MM.1S (cell line): ENCODE data around the gene PRELID2.

ENCODE experiments used
- DNase-seq: peaks from one replicate; pipeline ENCODE4 v3.0.0-alpha.2; 2015
- H2AFZ ChIP-seq: fragments of 300-600 bp; sonication (generic); 2 replicates; pipeline ENCODE4 v1.6.0; 2016; ENCODE audit warnings: antibody characterized with exemption, low read length
- H3F3A ChIP-seq: fragments of 300-600 bp; sonication (generic); 2 replicates; pipeline ENCODE4 v1.6.1; 2016; ENCODE audit warnings: mild to moderate bottlenecking, antibody characterized with exemption, low read length, moderate library complexity, mixed read lengths; ENCODE audit not compliant: insufficient read depth
- H3K27ac ChIP-seq: fragments of 300-600 bp; sonication (generic); 2 replicates; pipeline ENCODE4 v1.5.1; 2016; ENCODE audit warnings: mild to moderate bottlenecking, low read length
- H3K27me3 ChIP-seq: fragments of 300-600 bp; sonication (generic); replicated peaks from 2 replicates; pipeline ENCODE4 v1.6.0; 2016; ENCODE audit warnings: low read length; ENCODE audit not compliant: insufficient read depth
- H3K36me3 ChIP-seq: fragments of 300-600 bp; sonication (generic); replicated peaks from 2 replicates; pipeline ENCODE4 v1.6.1; 2016; ENCODE audit warnings: mild to moderate bottlenecking, low read length, mixed read lengths; ENCODE audit not compliant: insufficient read depth
- H3K4me1 ChIP-seq: fragments of 300-600 bp; sonication (generic); 2 replicates; pipeline ENCODE4 v1.6.1; 2016; ENCODE audit warnings: low read length, mixed read lengths
- H3K4me2 ChIP-seq: fragments of 300-600 bp; sonication (generic); 2 replicates; pipeline ENCODE4 v1.6.0; 2016; ENCODE audit warnings: low read depth, low read length
- H3K4me3 ChIP-seq: fragments of 300-600 bp; sonication (generic); 2 replicates; pipeline ENCODE4 v1.5.1; 2016; ENCODE audit warnings: low read length, mixed read lengths
- H3K79me2 ChIP-seq: fragments of 300-600 bp; sonication (generic); 2 replicates; pipeline ENCODE4 v1.6.1; 2016; ENCODE audit warnings: mixed run types, low read length, mixed read lengths
- H3K9ac ChIP-seq: fragments of 300-600 bp; sonication (generic); 2 replicates; pipeline ENCODE4 v1.6.1; 2016; ENCODE audit warnings: low read length, mixed read lengths
- H3K9me2 ChIP-seq: fragments of 300-600 bp; sonication (generic); replicated peaks from 2 replicates; pipeline ENCODE4 v1.6.1; 2016; ENCODE audit warnings: mild to moderate bottlenecking, low read length, mixed read lengths; ENCODE audit not compliant: insufficient read depth
- H3K9me3 ChIP-seq: fragments of 300-600 bp; sonication (generic); replicated peaks from 2 replicates; pipeline ENCODE4 v1.6.1; 2016; ENCODE audit warnings: mild to moderate bottlenecking, low read length, mixed read lengths; ENCODE audit not compliant: insufficient read depth
- H4K20me1 ChIP-seq: fragments of 300-600 bp; sonication (generic); 2 replicates; pipeline ENCODE4 v1.6.1; 2016; ENCODE audit warnings: mild to moderate bottlenecking, low read length, moderate library complexity, mixed read lengths; ENCODE audit not compliant: insufficient read depth
- CTCF ChIP-seq: fragments of 300-600 bp; sonication (generic); IDR thresholded peaks from 2 replicates; pipeline ENCODE4 v1.5.1; 2016; ENCODE audit warnings: antibody characterized with exemption, low read length, mixed read lengths
- EZH2 ChIP-seq: fragments of 300-600 bp; sonication (generic); optimal IDR thresholded peaks from 2 replicates; pipeline ENCODE3; 2017; ENCODE audit warnings: low read depth, mild to moderate bottlenecking, antibody characterized with exemption, low read length, mixed read lengths
- EZH2phosphoT487 ChIP-seq: fragments of 300-600 bp; sonication (generic); IDR thresholded peaks from 2 replicates; pipeline ENCODE4 v1.6.1; 2018; ENCODE audit warnings: antibody characterized with exemption, low read length

Gene PRELID2

GRCh38 chr5:145780982-145781381 lies 54.2 kb downstream of the PRELID2 start:
- no peak overlapping the region for H3K4me3 ChIP-seq
- H3K4me1 ChIP-seq = no peaks in the 10 kb centered on the region
- no peak overlapping the region for H3K9ac ChIP-seq
- H3K4me2 ChIP-seq = no peak overlapping the region
- H3K9me3 ChIP-seq = no peaks in the 10 kb centered on the region
- no peak for DNase-seq
- H3K27me3 ChIP-seq = no peaks in the 10 kb centered on the region
- no peak overlapping the region for H3K27ac ChIP-seq
- TF ChIP-seq EZH2 (no peak), CTCF (no peak), EZH2phosphoT487 (no peak)
- H3F3A ChIP-seq = no peaks in the 10 kb centered on the region
- H3K36me3 ChIP-seq = no peaks in the 10 kb centered on the region
- no peak overlapping the region for H2AFZ ChIP-seq
- H3K79me2 ChIP-seq = no peaks in the 10 kb centered on the region
- no peaks in the 10 kb centered on the region for H3K9me2 ChIP-seq
- H4K20me1 ChIP-seq = no peaks in the 10 kb centered on the region

- H3K4me2 ChIP-seq = no peak overlapping the region
- H3F3A ChIP-seq = no peaks in the 10 kb centered on the region
- no peak overlapping the region for H3K27ac ChIP-seq
- H2AFZ ChIP-seq = no peak overlapping the region
- H3K9me2 ChIP-seq = no peaks in the 10 kb centered on the region
- no peaks in the 10 kb centered on the region for H3K36me3 ChIP-seq
- H3K27me3 ChIP-seq = no peaks in the 10 kb centered on the region
- H3K79me2 ChIP-seq = no peaks in the 10 kb centered on the region
- no peaks in the 10 kb centered on the region for H3K4me1 ChIP-seq
- no peak for DNase-seq
- TF ChIP-seq CTCF (no peak), EZH2 (no peak), EZH2phosphoT487 (no peak)
- H4K20me1 ChIP-seq = no peaks in the 10 kb centered on the region
- no peak overlapping the region for H3K9ac ChIP-seq
- no peaks in the 10 kb centered on the region for H3K9me3 ChIP-seq
- no peak overlapping the region for H3K4me3 ChIP-seq
These were observed 56.8 kb downstream of the PRELID2 start for GRCh38 chr5:145778144-145778900.

- Histone ChIP-seq H2AFZ (no peak overlapping the region), H3K27ac (no peak overlapping the region), H3F3A (no peaks in the 10 kb centered on the region), H3K27me3 (no peaks in the 10 kb centered on the region), H3K79me2 (no peaks in the 10 kb centered on the region), H3K4me3 (no peak overlapping the region), H3K4me1 (no peaks in the 10 kb centered on the region), H4K20me1 (no peaks in the 10 kb centered on the region), H3K9me3 (no peaks in the 10 kb centered on the region), H3K9me2 (no peaks in the 10 kb centered on the region), H3K4me2 (no peak overlapping the region), H3K36me3 (no peaks in the 10 kb centered on the region), H3K9ac (no peak overlapping the region)
- DNase-seq = no peak
- TF ChIP-seq CTCF (no peak), EZH2phosphoT487 (no peak), EZH2 (no peak)
These were observed 57.6 kb downstream of the PRELID2 start for GRCh38 chr5:145777445-145778063.
